Measurements from ENCODE around the gene ADAMTS2. TPM values are rescaled to one million over a fixed set of nuclear protein-coding genes. Genes with fewer than 3 reads are reported as not detected.
"Not testable (repeated sequence)": the region's sequence is repeated elsewhere in the genome, so short reads cannot be mapped to it uniquely, and the experiment has no call there.

The ADAMTS2 gene
- total RNA-seq, 1 donor from 2014 or later = 1.2 TPM

DNA sequence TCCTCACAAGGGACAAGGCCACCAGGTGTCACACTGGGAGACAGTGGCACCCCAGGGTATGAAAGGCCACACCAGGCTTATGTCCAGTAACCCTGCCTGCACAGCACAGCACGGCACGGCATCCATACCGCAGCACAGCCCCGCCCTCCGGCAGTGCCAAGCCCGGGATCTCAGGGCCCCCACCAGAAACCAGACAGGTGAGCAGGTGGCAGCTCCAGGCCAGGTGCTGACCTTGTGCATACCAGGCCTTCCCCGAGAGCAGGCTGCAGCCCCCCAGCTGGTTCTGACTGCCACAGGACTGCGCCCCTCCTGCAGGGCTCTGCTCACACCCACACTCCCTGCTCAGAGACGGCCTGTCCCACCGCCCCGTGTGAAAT, 56.5 kb downstream of the ADAMTS2 start:
- H3K27ac ChIP-seq = no peak overlapping the region
- no peak overlapping the region for H3K4me2 ChIP-seq
- no peaks in the 10 kb centered on the region for H4K20me1 ChIP-seq (ENCODE audit: low read depth)
- Mint-ChIP-seq H3K4me1 (peaks cover 23% of the 10 kb centered on the region), H3K27me3 (ENCODE audit: insufficient read depth, low read depth) (peaks cover 6% of the 10 kb centered on the region), H3K36me3 (no peaks in the 10 kb centered on the region), H3K27ac (no peak overlapping the region), H3K9me3 (no peaks in the 10 kb centered on the region), H3K4me3 (no peak overlapping the region)
- H3K9ac ChIP-seq = no peak overlapping the region
- no peak for DNase-seq (ENCODE audit: low spot score)
- no peaks in the 10 kb centered on the region for H3K36me3 ChIP-seq
- no peaks in the 10 kb centered on the region for H3K79me2 ChIP-seq (ENCODE audit: low read depth)
- peaks cover 5% of the 10 kb centered on the region for H3K4me1 ChIP-seq
- H3K9me3 ChIP-seq (ENCODE audit: low read depth) = no peaks in the 10 kb centered on the region
- no peaks in the 10 kb centered on the region for H3F3A ChIP-seq (ENCODE audit: low read depth)
- no peaks in the 10 kb centered on the region for H3K27me3 ChIP-seq
- no peak overlapping the region for H3K4me3 ChIP-seq
- no peak overlapping the region for H2AFZ ChIP-seq (replicated peaks)
- TF ChIP-seq EZH2 (IDR thresholded peaks at IDR 0.05) = no peak

DNA sequence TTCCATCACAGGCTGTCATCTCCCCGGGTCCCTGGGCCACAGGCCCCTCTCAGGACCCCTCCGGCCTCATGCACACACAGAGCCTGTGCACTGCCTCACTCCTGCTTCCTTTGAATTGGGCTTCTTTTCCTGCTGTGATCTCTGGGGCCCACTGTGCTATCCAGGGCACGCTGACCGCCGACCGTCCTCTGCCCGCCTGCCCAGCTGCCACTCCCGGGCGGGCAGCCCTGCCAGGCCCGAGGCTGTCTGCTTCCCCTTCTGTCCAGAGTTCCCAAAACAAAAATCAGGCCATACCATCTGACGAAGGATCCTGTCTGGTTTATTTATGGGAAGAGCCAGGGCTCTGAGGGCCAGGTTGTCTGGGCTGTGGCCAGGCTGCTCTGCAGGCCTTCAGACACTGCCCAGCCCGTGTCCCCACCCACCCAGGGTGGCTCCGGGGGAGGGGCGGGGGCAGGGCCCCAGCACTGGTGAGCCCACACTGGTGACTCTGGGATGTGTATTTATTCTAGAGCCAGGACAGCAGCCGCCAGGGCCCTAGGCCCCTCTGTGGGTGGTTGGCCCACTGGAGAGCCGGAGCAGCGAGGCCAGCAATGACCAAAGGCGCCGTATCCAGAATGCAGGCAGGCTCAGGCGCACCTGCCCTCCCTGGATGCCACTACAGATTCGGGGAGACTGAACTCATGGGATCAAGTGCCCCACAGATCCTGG, 57.0 kb downstream of the ADAMTS2 start:
- H3K36me3 ChIP-seq = no peaks in the 10 kb centered on the region
- no peak overlapping the region for H3K4me3 ChIP-seq
- no peaks in the 10 kb centered on the region for H3K9me3 Mint-ChIP-seq
- H3K27ac Mint-ChIP-seq = no peak overlapping the region
- H3K27me3 ChIP-seq = no peaks in the 10 kb centered on the region
- no peaks in the 10 kb centered on the region for H4K20me1 ChIP-seq (ENCODE audit: low read depth)
- H3K9me3 ChIP-seq (ENCODE audit: low read depth) = no peaks in the 10 kb centered on the region
- peaks cover 22% of the 10 kb centered on the region for H3K4me1 Mint-ChIP-seq
- no peaks in the 10 kb centered on the region for H3F3A ChIP-seq (ENCODE audit: low read depth)
- peaks cover 8% of the 10 kb centered on the region for H3K27me3 Mint-ChIP-seq (ENCODE audit: insufficient read depth, low read depth)
- H3K4me1 ChIP-seq = peaks cover 5% of the 10 kb centered on the region
- no peaks in the 10 kb centered on the region for H3K36me3 Mint-ChIP-seq
- H3K4me3 Mint-ChIP-seq = no peak overlapping the region
- no peak overlapping the region for H3K9ac ChIP-seq
- no peaks in the 10 kb centered on the region for H3K79me2 ChIP-seq (ENCODE audit: low read depth)
- H3K27ac ChIP-seq = no peak overlapping the region
- DNase-seq (ENCODE audit: low spot score) = no peak
- TF ChIP-seq EZH2phosphoT487 (IDR thresholded peaks at IDR 0.05) = no peak
- H2AFZ ChIP-seq (replicated peaks) = no peak overlapping the region
- H3K4me2 ChIP-seq = no peak overlapping the region

DNA sequence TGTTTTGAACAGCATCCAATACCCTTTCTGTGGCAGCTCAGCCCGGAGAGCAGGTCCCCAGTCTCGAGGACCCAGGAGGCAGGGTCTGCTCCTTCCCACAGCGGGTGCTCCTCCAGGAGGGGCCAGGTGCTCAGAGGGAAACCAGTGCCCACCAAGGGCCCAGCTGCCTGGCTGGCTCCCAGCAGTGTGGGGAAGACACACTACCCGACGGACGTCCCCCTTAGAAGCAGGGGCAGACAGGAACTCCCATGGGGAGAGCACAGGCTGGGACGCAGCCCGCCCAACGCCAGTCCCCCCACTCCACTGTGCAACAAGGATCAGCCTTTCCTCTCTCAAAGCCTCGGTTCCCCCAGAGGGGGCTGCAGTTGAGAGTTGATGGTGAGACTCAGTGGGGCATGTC, 57.6 kb downstream of the ADAMTS2 start:
- no peak overlapping the region for H2AFZ ChIP-seq (replicated peaks)
- no peak for DNase-seq (ENCODE audit: low spot score)
- TF ChIP-seq EZH2phosphoT487 (IDR thresholded peaks at IDR 0.05) (no peak), EZH2 (IDR thresholded peaks at IDR 0.05) (no peak)
- TF ChIP-seq, protein P1, sequence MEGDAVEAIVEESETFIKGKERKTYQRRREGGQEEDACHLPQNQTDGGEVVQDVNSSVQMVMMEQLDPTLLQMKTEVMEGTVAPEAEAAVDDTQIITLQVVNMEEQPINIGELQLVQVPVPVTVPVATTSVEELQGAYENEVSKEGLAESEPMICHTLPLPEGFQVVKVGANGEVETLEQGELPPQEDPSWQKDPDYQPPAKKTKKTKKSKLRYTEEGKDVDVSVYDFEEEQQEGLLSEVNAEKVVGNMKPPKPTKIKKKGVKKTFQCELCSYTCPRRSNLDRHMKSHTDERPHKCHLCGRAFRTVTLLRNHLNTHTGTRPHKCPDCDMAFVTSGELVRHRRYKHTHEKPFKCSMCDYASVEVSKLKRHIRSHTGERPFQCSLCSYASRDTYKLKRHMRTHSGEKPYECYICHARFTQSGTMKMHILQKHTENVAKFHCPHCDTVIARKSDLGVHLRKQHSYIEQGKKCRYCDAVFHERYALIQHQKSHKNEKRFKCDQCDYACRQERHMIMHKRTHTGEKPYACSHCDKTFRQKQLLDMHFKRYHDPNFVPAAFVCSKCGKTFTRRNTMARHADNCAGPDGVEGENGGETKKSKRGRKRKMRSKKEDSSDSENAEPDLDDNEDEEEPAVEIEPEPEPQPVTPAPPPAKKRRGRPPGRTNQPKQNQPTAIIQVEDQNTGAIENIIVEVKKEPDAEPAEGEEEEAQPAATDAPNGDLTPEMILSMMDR (IDR thresholded peaks at IDR 0.05) = no peak
- no peaks in the 10 kb centered on the region for H4K20me1 ChIP-seq (ENCODE audit: low read depth)
- Mint-ChIP-seq H3K27ac (no peak overlapping the region), H3K36me3 (no peaks in the 10 kb centered on the region), H3K27me3 (ENCODE audit: insufficient read depth, low read depth) (peaks cover 8% of the 10 kb centered on the region), H3K9me3 (no peaks in the 10 kb centered on the region), H3K4me3 (no peak overlapping the region), H3K4me1 (peaks cover 17% of the 10 kb centered on the region)
- H3K79me2 ChIP-seq (ENCODE audit: low read depth) = no peaks in the 10 kb centered on the region
- no peak overlapping the region for H3K27ac ChIP-seq
- no peaks in the 10 kb centered on the region for H3K36me3 ChIP-seq
- no peaks in the 10 kb centered on the region for H3F3A ChIP-seq (ENCODE audit: low read depth)
- no peak overlapping the region for H3K4me2 ChIP-seq
- H3K4me1 ChIP-seq = no peaks in the 10 kb centered on the region
- no peaks in the 10 kb centered on the region for H3K27me3 ChIP-seq
- no peak overlapping the region for H3K4me3 ChIP-seq
- H3K9ac ChIP-seq = no peak overlapping the region
- no peaks in the 10 kb centered on the region for H3K9me3 ChIP-seq (ENCODE audit: low read depth)

DNA sequence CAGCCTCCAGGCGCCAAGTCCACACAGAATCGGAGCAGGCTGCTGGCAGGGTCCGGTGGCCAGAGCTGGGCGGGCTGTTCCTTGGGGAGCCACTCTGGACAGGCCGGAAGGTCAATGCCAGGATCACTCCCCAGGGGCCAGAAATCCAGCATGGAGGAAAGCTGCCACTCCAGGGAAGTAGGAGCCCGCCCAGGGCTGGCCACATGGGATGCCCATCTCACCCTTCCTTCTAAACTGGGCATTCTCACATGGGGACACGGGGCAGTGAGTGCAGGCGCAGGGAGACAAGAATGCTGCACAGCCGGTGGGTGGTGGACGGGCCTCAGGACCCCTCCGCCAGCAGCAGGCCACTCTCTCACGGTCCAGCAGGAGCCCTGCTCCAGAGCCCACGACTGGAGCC, 58.2 kb downstream of the ADAMTS2 start:
- no peak for DNase-seq (ENCODE audit: low spot score)
- H3K27ac Mint-ChIP-seq = no peak overlapping the region
- H3K9ac ChIP-seq = no peak overlapping the region
- H3K36me3 ChIP-seq = no peaks in the 10 kb centered on the region
- H3K27me3 Mint-ChIP-seq (ENCODE audit: insufficient read depth, low read depth) = peaks cover 8% of the 10 kb centered on the region
- no peaks in the 10 kb centered on the region for H3F3A ChIP-seq (ENCODE audit: low read depth)
- H3K27me3 ChIP-seq = no peaks in the 10 kb centered on the region
- no peaks in the 10 kb centered on the region for H3K79me2 ChIP-seq (ENCODE audit: low read depth)
- no peaks in the 10 kb centered on the region for H4K20me1 ChIP-seq (ENCODE audit: low read depth)
- no peak overlapping the region for H3K27ac ChIP-seq
- no peak overlapping the region for H2AFZ ChIP-seq (replicated peaks)
- H3K4me1 Mint-ChIP-seq = peaks cover 17% of the 10 kb centered on the region
- H3K4me2 ChIP-seq = no peak overlapping the region
- H3K9me3 ChIP-seq (ENCODE audit: low read depth) = no peaks in the 10 kb centered on the region
- TF ChIP-seq EZH2 (IDR thresholded peaks at IDR 0.05) (no peak), EZH2phosphoT487 (IDR thresholded peaks at IDR 0.05) (no peak)
- TF ChIP-seq, protein P1 (IDR thresholded peaks at IDR 0.05) = no peak
- H3K4me1 ChIP-seq = no peaks in the 10 kb centered on the region
- no peaks in the 10 kb centered on the region for H3K36me3 Mint-ChIP-seq
- H3K4me3 Mint-ChIP-seq = no peak overlapping the region
- H3K4me3 ChIP-seq = no peak overlapping the region
- no peaks in the 10 kb centered on the region for H3K9me3 Mint-ChIP-seq

DNA sequence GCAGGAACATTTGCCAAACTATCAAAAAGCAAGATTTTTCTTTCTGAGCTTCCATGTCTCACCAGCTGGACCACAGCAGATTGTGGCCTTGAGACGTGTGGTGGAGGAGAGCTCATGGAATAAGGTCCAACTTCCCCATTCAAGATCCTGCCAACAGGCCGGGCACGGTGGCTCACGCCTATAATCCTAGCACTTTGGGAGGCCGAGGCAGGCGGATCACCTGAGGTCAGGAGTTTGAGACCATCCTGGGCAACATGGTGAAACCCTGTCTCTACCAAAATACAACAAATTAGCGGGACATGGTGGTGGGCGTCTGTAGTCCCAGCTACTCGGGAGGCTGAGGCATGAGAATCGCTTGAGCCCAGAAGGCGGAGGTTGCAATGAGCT, 59.5 kb downstream of the ADAMTS2 start:
- H3K79me2 ChIP-seq (ENCODE audit: low read depth); H3K36me3 ChIP-seq; H3K36me3 Mint-ChIP-seq; DNase-seq (ENCODE audit: low spot score); H3K4me2 ChIP-seq; H3F3A ChIP-seq (ENCODE audit: low read depth); H3K27ac ChIP-seq; H4K20me1 ChIP-seq (ENCODE audit: low read depth); H3K9me3 ChIP-seq (ENCODE audit: low read depth); H3K9me3 Mint-ChIP-seq; H3K9ac ChIP-seq; H3K27me3 ChIP-seq; H2AFZ ChIP-seq (replicated peaks); H3K4me1 ChIP-seq; H3K4me3 ChIP-seq; H3K4me3 Mint-ChIP-seq: not testable (repeated sequence)
- Mint-ChIP-seq H3K4me1 (peaks cover 17% of the 10 kb centered on the region), H3K27me3 (ENCODE audit: insufficient read depth, low read depth) (peaks cover 15% of the 10 kb centered on the region), H3K27ac (peak overlapping the region; percentile 77)

All from neural progenitor cell (in vitro differentiated cells).